ENCODE measurements around the gene KLK3.

DNA sequence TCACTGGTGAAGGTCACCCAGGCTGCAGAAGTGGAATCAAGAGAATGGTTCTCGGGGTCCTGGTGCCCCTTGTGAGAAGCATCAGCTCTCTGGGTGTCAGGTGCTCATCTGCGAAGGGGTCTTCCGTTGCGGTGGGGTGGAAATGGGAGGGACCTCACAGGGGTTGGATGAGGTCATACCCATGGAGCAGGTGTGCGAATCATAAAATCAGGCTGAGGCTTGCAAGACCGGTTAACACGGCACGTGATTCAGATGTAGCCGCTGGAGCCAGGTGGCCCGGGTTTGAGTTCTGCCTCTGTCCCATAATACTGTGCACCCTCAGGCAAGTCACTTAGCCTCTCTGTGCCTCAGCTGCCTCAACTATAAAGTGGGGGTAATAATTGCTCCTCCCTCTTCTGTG, 17.4 kb upstream of the KLK3 start:
- TF ChIP-seq EZH2 (IDR thresholded peaks at IDR 0.05) (no peak), POLR2AphosphoS5 (IDR thresholded peaks at IDR 0.05; ENCODE audit: borderline replicate concordance, low read depth, low read length) (no peak)
